ENCODE data around the gene PKN1. TPM values are rescaled to one million over a fixed set of nuclear protein-coding genes. Genes with fewer than 3 reads are reported as not detected.

The PKN1 gene
- total and polyA plus RNA-seq, 2 of the 13 experiments (the other 11 are each of a cell fraction or from before 2014, with no cell fraction given) = 45.7 to 54.5 TPM

- TF ChIP-seq SIN3B (IDR thresholded peaks at IDR 0.05; ENCODE audit: low read length) = no peak
- TF ChIP-seq ZNF180 (CRISPR knock-in tag; IDR thresholded peaks at IDR 0.05; ENCODE audit: borderline replicate concordance, low read depth) = no peak
- no peak for TF ChIP-seq EP300 (IDR thresholded peaks at IDR 0.05; ENCODE audit: low read depth in 2 of 2, low read length in 2 of 2)
- TF ChIP-seq EP300 (CRISPR knock-in tag; IDR thresholded peaks at IDR 0.05; ENCODE audit: borderline replicate concordance) = 0 out of 2 replicates have a peak, but pooled peaks have one; percentile 16
- TF ChIP-seq ZNF547 (CRISPR knock-in tag; IDR thresholded peaks at IDR 0.05) = no peak
- no peak for TF ChIP-seq TRIM24 (CRISPR knock-in tag; IDR thresholded peaks at IDR 0.05)
- TF ChIP-seq, protein P1, sequence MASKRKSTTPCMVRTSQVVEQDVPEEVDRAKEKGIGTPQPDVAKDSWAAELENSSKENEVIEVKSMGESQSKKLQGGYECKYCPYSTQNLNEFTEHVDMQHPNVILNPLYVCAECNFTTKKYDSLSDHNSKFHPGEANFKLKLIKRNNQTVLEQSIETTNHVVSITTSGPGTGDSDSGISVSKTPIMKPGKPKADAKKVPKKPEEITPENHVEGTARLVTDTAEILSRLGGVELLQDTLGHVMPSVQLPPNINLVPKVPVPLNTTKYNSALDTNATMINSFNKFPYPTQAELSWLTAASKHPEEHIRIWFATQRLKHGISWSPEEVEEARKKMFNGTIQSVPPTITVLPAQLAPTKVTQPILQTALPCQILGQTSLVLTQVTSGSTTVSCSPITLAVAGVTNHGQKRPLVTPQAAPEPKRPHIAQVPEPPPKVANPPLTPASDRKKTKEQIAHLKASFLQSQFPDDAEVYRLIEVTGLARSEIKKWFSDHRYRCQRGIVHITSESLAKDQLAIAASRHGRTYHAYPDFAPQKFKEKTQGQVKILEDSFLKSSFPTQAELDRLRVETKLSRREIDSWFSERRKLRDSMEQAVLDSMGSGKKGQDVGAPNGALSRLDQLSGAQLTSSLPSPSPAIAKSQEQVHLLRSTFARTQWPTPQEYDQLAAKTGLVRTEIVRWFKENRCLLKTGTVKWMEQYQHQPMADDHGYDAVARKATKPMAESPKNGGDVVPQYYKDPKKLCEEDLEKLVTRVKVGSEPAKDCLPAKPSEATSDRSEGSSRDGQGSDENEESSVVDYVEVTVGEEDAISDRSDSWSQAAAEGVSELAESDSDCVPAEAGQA (IDR thresholded peaks at IDR 0.05; ENCODE audit: low read depth) = no peak
- TF ChIP-seq, protein P1 (CRISPR knock-in tag; IDR thresholded peaks at IDR 0.05; ENCODE audit: borderline replicate concordance) = no peak
- TF ChIP-seq ZC3H4 (CRISPR knock-in tag; IDR thresholded peaks at IDR 0.05; ENCODE audit: borderline replicate concordance) = no peak
- TF ChIP-seq HNRNPL (IDR thresholded peaks at IDR 0.05; ENCODE audit: low read depth, low read length) = peak; percentile 99
- no peak for TF ChIP-seq AGO2 (optimal IDR thresholded peaks at IDR 0.05; ENCODE audit: low read depth, low read length)
- TF ChIP-seq KMT2B (CRISPR knock-in tag; IDR thresholded peaks at IDR 0.05) = no peak
- TF ChIP-seq SMAD9 (CRISPR knock-in tag; IDR thresholded peaks at IDR 0.05) = no peak
- peak; percentile 37 to 41; a peak in 1 of 4 replicates for TF ChIP-seq POLR2A (IDR thresholded peaks at IDR 0.05; ENCODE audit: insufficient read depth in 1 of 2, low read depth in 2 of 2, low read length in 2 of 2)
- TF ChIP-seq FOXO1 (CRISPR knock-in tag; IDR thresholded peaks at IDR 0.05) = no peak
- TF ChIP-seq ZNF720 (CRISPR knock-in tag; IDR thresholded peaks at IDR 0.05) = no peak
- TF ChIP-seq, protein P2, sequence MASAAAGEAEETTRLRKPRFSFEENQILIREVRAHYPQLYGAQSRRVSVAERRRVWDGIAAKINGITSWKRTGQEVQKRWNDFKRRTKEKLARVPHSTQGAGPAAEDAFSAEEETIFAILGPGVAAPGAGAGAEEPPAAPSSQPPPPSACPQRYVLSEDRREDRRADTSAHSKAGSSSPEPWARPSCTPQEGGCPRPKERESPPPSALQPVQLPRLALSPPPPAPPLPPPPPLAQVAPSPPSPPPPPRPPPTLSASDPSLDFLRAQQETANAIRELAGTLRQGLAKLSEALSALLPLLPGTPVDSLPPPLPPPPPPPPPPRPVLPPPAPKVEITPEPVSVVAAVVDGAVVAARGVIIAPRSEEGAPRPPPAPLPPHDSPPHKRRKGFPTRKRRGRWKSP (CRISPR knock-in tag; IDR thresholded peaks at IDR 0.05) = no peak
- no peak for TF ChIP-seq IKZF4 (CRISPR knock-in tag; IDR thresholded peaks at IDR 0.05; ENCODE audit: borderline replicate concordance, low read depth, not compliant biosample characterization)
- no peak for TF ChIP-seq ZNF605 (CRISPR knock-in tag; IDR thresholded peaks at IDR 0.05)
- TF ChIP-seq ZNF264 (CRISPR knock-in tag; IDR thresholded peaks at IDR 0.05) = no peak
- no peak for TF ChIP-seq NR2F2 (IDR thresholded peaks at IDR 0.05; ENCODE audit: borderline replicate concordance, low read depth)
- TF ChIP-seq ZNF564 (CRISPR knock-in tag; IDR thresholded peaks at IDR 0.05) = no peak
- TF ChIP-seq ZKSCAN1 (IDR thresholded peaks at IDR 0.05; ENCODE audit: low read length) = no peak
- no peak for TF ChIP-seq ZNF615 (CRISPR knock-in tag; IDR thresholded peaks at IDR 0.05; ENCODE audit: borderline replicate concordance)
- no peak for TF ChIP-seq ZBTB20 (CRISPR knock-in tag; IDR thresholded peaks at IDR 0.05; ENCODE audit: borderline replicate concordance, low read depth)
- no peak for TF ChIP-seq MATR3 (CRISPR knock-in tag; IDR thresholded peaks at IDR 0.05)
- no peak for TF ChIP-seq ZNF557 (CRISPR knock-in tag; IDR thresholded peaks at IDR 0.05)
These were observed 64.3 kb downstream of the PKN1 start (continued) for GRCh38 chr19:14497228-14497921.

All from HepG2 (cell line).